HEK293 (cell line): Measurements from ENCODE around the gene TNS3.

Source experiments
- SP2 ChIP-seq: fragments of 450-650 bp; formaldehyde crosslinking; IDR thresholded peaks from 2 replicates; pipeline ENCODE4 v1.5.1; 2016; ENCODE audit warnings: missing biosample characterization, missing genetic modification characterization
- TF ChIP-seq, protein P1 (sequence below): fragments of 450-650 bp; formaldehyde crosslinking; IDR thresholded peaks from 2 replicates; pipeline ENCODE4 v1.5.1; 2016; ENCODE audit warnings: missing biosample characterization, missing genetic modification characterization

DNA sequence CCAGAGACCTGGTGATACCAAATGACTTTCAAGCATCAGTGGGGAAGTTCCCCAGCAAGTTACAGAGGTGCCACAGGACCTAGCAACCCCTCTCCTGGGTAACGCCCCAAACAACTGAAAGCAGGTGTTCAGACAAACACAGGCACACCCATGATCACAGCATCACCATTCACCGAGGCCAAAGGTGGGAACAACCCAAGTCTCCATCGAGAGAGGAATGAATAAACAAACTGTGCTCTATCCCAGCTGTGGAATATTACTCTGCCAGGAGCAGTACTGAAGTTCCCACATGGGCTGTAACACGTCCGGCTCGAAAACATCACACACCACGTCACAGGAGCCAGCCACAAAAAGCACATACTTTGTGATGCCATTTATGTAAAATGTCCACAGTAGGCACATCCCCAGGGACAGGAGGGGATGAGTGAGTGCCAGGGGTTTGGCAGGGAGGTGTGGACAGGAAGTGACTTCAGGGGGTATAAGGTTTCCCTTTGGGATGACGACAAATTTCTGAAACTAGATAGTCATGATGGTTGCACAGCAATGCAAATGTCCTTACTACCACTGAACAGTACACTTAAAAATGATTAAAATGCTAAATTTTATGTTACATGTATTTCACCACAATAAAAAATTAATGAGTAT lies 222.8 kb downstream of the TNS3 start:
- TF ChIP-seq SP2, result no peak
- TF ChIP-seq, protein P1, sequence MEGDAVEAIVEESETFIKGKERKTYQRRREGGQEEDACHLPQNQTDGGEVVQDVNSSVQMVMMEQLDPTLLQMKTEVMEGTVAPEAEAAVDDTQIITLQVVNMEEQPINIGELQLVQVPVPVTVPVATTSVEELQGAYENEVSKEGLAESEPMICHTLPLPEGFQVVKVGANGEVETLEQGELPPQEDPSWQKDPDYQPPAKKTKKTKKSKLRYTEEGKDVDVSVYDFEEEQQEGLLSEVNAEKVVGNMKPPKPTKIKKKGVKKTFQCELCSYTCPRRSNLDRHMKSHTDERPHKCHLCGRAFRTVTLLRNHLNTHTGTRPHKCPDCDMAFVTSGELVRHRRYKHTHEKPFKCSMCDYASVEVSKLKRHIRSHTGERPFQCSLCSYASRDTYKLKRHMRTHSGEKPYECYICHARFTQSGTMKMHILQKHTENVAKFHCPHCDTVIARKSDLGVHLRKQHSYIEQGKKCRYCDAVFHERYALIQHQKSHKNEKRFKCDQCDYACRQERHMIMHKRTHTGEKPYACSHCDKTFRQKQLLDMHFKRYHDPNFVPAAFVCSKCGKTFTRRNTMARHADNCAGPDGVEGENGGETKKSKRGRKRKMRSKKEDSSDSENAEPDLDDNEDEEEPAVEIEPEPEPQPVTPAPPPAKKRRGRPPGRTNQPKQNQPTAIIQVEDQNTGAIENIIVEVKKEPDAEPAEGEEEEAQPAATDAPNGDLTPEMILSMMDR, result no peak
